OCI-LY7 (cell line): ENCODE data around the gene FOXP1. TPM values are rescaled to one million over a fixed set of nuclear protein-coding genes. Genes with fewer than 3 reads are reported as not detected.

Source experiments
- BruUV-seq: library from RNA; stranded (reverse); fragments of 400-500 nt; replicated peaks from 2 replicates; lab custom pipeline; 2021; lab: Mats Ljungman, UMichigan
- CTCF ChIA-PET: fragments of 300-600 bp; sonication (Branson Sonifier 250); formaldehyde crosslinking; loops from one replicate; lab custom pipeline; 2022; ENCODE audit warnings: antibody characterized with exemption; ENCODE audit not compliant: unreplicated experiment; lab: Charles Lee
- POLR2A ChIA-PET: fragments of 300-600 bp; sonication (Branson Sonifier 250); formaldehyde crosslinking; loops from one replicate; lab custom pipeline; 2022; ENCODE audit warnings: antibody characterized with exemption; lab: Charles Lee
- DNase-seq: peaks from one replicate; pipeline ENCODE4 v3.0.0-alpha.2; 2015; ENCODE audit warnings: low spot score
- H2AFZ ChIP-seq: fragments of 200-600 bp; sonication (generic), shearing (Covaris generic); 2 replicates; pipeline ENCODE4 v1.6.1; 2014; ENCODE audit warnings: mild to moderate bottlenecking, antibody characterized with exemption, low read length, moderate library complexity
- H3K27ac ChIP-seq: fragments of 200-600 bp; sonication (generic); 2 replicates; pipeline ENCODE4 v1.5.1; 2014; ENCODE audit warnings: mixed run types, low read depth, mild to moderate bottlenecking, moderate library complexity, low read length, inconsistent platforms; ENCODE audit not compliant: poor library complexity, severe bottlenecking
- H3K36me3 ChIP-seq: fragments of 200-600 bp; sonication (generic); 2 replicates; pipeline ENCODE4 v1.6.1; 2014; ENCODE audit warnings: mild to moderate bottlenecking, antibody characterized with exemption, low read length, moderate library complexity, mixed read lengths; ENCODE audit not compliant: insufficient read depth
- H3K4me1 ChIP-seq: fragments of 200-600 bp; sonication (generic); 2 replicates; pipeline ENCODE4 v1.5.1; 2014; ENCODE audit warnings: mild to moderate bottlenecking, low read length; ENCODE audit not compliant: insufficient read depth, poor library complexity, severe bottlenecking
- H3K4me2 ChIP-seq: fragments of 200-600 bp; sonication (generic); 2 replicates; pipeline ENCODE4 v1.6.1; 2014; ENCODE audit warnings: mild to moderate bottlenecking, low read length
- H3K4me3 ChIP-seq: fragments of 200-600 bp; sonication (generic); 2 replicates; pipeline ENCODE4 v1.5.1; 2014; ENCODE audit warnings: mild to moderate bottlenecking, low read depth, low read length; ENCODE audit not compliant: poor library complexity, severe bottlenecking
- H3K79me2 ChIP-seq: fragments of 200-600 bp; sonication (generic); 2 replicates; pipeline ENCODE4 v1.6.1; 2016; ENCODE audit warnings: low read depth, mild to moderate bottlenecking, low read length, moderate library complexity, mixed read lengths; ENCODE audit not compliant: insufficient read depth
- H3K9me2 ChIP-seq: fragments of 200-600 bp; sonication (generic); 2 replicates; pipeline ENCODE4 v1.6.1; 2016; ENCODE audit warnings: mild to moderate bottlenecking, low read length, mixed read lengths; ENCODE audit not compliant: insufficient read depth
- H3K9me3 ChIP-seq: fragments of 200-600 bp; sonication (generic); 2 replicates; pipeline ENCODE4 v1.6.1; 2014; ENCODE audit warnings: mild to moderate bottlenecking, mixed run types, low read length, mixed read lengths
- H4K20me1 ChIP-seq: fragments of 200-600 bp; sonication (generic); 2 replicates; pipeline ENCODE4 v1.6.1; 2014; ENCODE audit warnings: mild to moderate bottlenecking, antibody characterized with exemption, low read length, moderate library complexity, mixed read lengths; ENCODE audit not compliant: insufficient read depth
- CTCF ChIP-seq: fragments of 200-600 bp; sonication (generic); conservative IDR thresholded peaks from 2 replicates; pipeline ENCODE4 v1.5.1; 2014; ENCODE audit warnings: mild to moderate bottlenecking, antibody characterized with exemption, low read length, moderate library complexity, mixed read lengths
- EZH2phosphoT487 ChIP-seq: fragments of 200-600 bp; sonication (generic); IDR thresholded peaks from 2 replicates; pipeline ENCODE4 v1.6.1; 2018; ENCODE audit warnings: low read depth, borderline replicate concordance, mild to moderate bottlenecking, mixed run types, antibody characterized with exemption, low read length, moderate library complexity, mixed read lengths
- intact Hi-C: fragments of 100-400 bp; cut with micrococcal nuclease; formaldehyde crosslinking; loops from one replicate; pipeline ENCODE4 v1.10.0; 2022; ENCODE audit not compliant: unreplicated experiment
- total RNA-seq, 2 experiments: library from RNA; depleted of rRNA in 1 of 2; stranded (reverse); fragments of >200 nt in 1 of 2; shearing (Covaris generic) in 1 of 2; gene quantifications; 2 replicates each; pipeline ENCODE4 v1.2.3, GENCODE V29; 2014 to 2022

The FOXP1 gene
- total RNA-seq, 2 experiments from 2014 or later: 87.3 to 151 TPM

DNA sequence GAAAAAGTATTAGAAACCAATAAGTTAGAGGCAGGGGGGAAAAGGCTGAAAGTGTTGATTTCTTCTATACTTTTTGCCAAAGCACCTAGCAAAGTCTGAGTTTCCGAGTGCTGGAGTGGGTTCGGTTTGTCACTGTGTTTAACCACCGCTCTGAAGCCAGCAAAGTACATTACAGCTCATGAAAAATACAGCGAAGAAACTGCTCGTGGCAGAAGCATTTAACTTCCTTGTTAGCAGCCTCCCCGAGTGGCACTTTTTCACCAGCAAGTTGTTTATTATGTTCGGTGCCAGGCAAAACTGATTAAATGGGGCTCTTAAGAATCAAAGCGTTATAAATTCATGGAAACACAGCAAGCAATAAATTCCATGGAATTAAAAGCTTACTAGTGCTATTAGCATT lies 313.6 kb downstream of the FOXP1 start:
- H3K4me1 ChIP-seq: peaks cover 13% of the 10 kb centered on the region
- intact Hi-C loops: no loop called here
- H3K9me3 ChIP-seq: no peaks in the 10 kb centered on the region
- no peak overlapping the region for H3K27ac ChIP-seq
- DNase-seq: no peak
- H3K79me2 ChIP-seq: no peaks in the 10 kb centered on the region
- no peak overlapping the region for H2AFZ ChIP-seq
- TF ChIP-seq EZH2phosphoT487 (no peak), CTCF (no peak)
- CTCF ChIA-PET: no interaction called here
- no peaks in the 10 kb centered on the region for H3K9me2 ChIP-seq
- H3K4me3 ChIP-seq: no peak overlapping the region
- no peaks in the 10 kb centered on the region for H3K36me3 ChIP-seq
- POLR2A ChIA-PET: interaction anchor here (0.8 kb wide), 1 partner anchor 8 kb away, joined by 4 read pairs; no protein-coding TSS in a partner anchor
- BruUV-seq: no TSS peak
- no peak overlapping the region for H3K4me2 ChIP-seq
- H4K20me1 ChIP-seq: no peaks in the 10 kb centered on the region

GRCh38 chr3:71268462-71268999 lies 315.0 kb downstream of the FOXP1 start:
- TF ChIP-seq EZH2phosphoT487 (no peak), CTCF (no peak)
- Histone ChIP-seq H2AFZ (no peak overlapping the region), H3K27ac (no peak overlapping the region), H3K4me3 (no peak overlapping the region), H4K20me1 (no peaks in the 10 kb centered on the region), H3K4me2 (no peak overlapping the region), H3K36me3 (no peaks in the 10 kb centered on the region), H3K79me2 (no peaks in the 10 kb centered on the region), H3K4me1 (peaks cover 13% of the 10 kb centered on the region), H3K9me2 (no peaks in the 10 kb centered on the region), H3K9me3 (no peaks in the 10 kb centered on the region)
- CTCF ChIA-PET: no interaction called here
- intact Hi-C loops: no loop called here
- BruUV-seq: no TSS peak
- POLR2A ChIA-PET: interaction anchor here (0.7 to 0.9 kb wide), 4 partner anchors 172 to 286 kb away, joined by 3 to 4 read pairs (median 3); no protein-coding TSS in a partner anchor
- DNase-seq: no peak

GRCh38 chr3:71266875-71267274 lies 316.7 kb downstream of the FOXP1 start:
- no peaks in the 10 kb centered on the region for H3K9me2 ChIP-seq
- intact Hi-C loops: no loop called here
- H3K36me3 ChIP-seq: no peaks in the 10 kb centered on the region
- no peak overlapping the region for H2AFZ ChIP-seq
- DNase-seq: no peak
- H4K20me1 ChIP-seq: no peaks in the 10 kb centered on the region
- H3K4me3 ChIP-seq: no peak overlapping the region
- no peaks in the 10 kb centered on the region for H3K79me2 ChIP-seq
- no peak overlapping the region for H3K4me2 ChIP-seq
- no peaks in the 10 kb centered on the region for H3K9me3 ChIP-seq
- CTCF ChIA-PET: no interaction called here
- POLR2A ChIA-PET: interaction anchor here (0.6 to 1.4 kb wide), 6 partner anchors 10 to 1791 kb away, joined by 3 to 4 read pairs (median 3); no protein-coding TSS in a partner anchor
- H3K27ac ChIP-seq: no peak overlapping the region
- TF ChIP-seq CTCF (no peak), EZH2phosphoT487 (no peak)
- no TSS peak for BruUV-seq
- H3K4me1 ChIP-seq: peaks cover 13% of the 10 kb centered on the region
